ENCODE data around the gene ATAT1.
"Not testable (repeated sequence)": the region's sequence is repeated elsewhere in the genome, so short reads cannot be mapped to it uniquely, and the experiment has no call there.

The ATAT1 gene

GRCh38 chr6:30651143-30651542 is 24.5 kb downstream of the ATAT1 start:
- DNase-seq (ENCODE audit: low read depth, low spot score), result no peak

- DNase-seq (ENCODE audit: low read depth, low spot score), result no peak
Measured at GRCh38 chr6:30654798-30655742, 28.4 kb downstream of the ATAT1 start.

DNA sequence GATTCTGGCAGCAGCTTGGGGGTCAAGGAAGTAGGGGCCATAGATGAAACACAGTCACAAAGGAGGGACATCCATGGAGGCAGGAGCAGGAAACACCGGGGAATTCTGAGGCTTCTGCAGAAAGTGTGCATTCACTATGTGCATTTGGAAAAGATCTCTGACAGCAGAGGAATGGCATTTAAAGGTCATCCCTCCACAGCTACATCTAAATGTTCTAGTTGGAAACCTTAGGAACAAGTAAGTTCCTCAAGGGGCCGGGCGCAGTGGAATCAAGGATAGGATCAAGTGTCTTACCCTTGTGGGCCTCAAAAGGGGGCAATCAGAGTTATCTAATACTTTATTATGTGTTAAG is 29.0 kb downstream of the ATAT1 start:
- no peak for DNase-seq (ENCODE audit: low read depth, low spot score)

- DNase-seq (ENCODE audit: low read depth, low spot score), result no peak
Measured at GRCh38 chr6:30656513-30656912, 29.8 kb downstream of the ATAT1 start.

DNA sequence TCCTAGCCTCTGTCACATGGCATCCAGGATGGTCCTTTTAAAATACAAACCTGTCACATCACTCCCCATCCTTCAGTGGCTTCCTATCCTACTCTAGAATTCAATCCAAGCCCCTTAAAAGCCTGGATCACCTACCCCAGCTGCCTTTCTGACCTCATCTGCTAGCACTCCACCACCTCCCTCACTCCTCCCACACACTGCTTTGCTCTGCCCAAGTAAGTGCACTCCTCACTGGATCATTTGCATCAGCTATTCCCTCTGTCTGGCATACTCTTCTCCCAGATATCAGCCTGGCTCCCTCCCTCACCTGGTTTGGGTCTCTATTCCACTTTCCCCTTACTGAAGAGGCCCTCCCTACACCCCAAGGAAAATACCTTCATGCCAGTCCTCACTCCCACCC is 30.8 kb downstream of the ATAT1 start:
- DNase-seq (ENCODE audit: low read depth, low spot score), result no peak

- not testable (repeated sequence) for DNase-seq (ENCODE audit: low read depth, low spot score)
Measured at GRCh38 chr6:30657922-30658321, 31.2 kb downstream of the ATAT1 start.

GRCh38 chr6:30664994-30665767 is 38.5 kb downstream of the ATAT1 start:
- DNase-seq (ENCODE audit: low read depth, low spot score), result no peak

DNA sequence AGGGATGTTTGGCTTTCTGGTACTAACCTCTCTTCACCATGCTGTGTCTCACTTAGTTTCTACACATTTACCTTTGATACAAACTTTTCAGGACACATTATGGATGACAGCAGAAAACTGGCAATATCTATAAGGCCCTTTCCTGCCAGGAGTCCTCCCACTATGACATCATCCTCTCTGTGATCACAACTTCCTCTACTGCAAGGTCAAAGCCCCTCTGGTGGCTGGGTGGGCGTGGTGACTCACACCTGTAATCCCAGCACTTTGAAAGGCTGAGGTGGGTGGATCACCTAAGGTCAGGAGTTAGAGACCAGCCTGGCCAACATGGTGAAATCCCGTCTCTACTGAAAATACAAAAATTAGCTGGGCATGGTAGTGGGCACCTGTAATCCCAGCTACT is 39.6 kb downstream of the ATAT1 start:
- DNase-seq (ENCODE audit: low read depth, low spot score), result not testable (repeated sequence)

- no peak for DNase-seq (ENCODE audit: low read depth, low spot score)
Measured at GRCh38 chr6:30670760-30671527, 44.3 kb downstream of the ATAT1 start.

DNA sequence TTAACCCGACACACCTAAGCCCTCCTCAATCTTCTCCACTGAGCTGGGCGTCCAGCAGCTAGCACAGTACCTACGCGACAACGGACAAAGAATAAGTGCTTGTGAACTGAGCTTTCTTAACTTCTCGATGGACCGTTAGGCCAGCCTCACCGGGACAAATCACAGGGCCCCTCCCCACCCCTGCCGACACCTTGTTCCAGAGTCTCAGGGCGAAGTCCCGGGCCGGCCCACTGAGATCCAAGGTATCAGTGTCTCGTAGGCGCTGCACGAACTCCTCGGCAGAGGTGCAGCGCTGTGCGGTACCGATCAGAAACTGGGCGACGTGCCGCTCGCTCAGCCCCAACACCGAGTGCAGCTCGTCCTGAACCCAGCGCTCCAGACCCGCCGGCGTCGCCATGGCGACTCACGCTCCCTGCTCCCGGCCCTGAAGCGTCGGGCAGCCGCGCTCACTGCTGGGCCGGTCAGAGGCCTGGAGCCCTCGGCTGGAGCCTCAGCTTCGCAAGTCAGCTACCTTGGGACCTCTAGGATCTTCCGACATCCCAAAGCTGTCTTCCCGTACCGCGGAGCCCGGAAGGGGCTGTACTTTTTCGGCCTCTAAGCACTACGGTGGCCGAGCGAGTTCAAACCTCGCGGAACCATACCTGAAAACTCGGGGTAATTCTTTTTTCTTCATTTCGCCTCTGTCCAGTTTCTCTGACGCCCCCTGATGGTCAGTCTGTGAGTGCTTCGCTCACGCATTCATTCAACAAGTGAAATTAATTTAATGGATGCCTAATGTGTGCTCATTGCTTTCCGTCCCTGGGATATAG is 46.0 kb downstream of the ATAT1 start, which contains the start of gene DHX16:
TSS of gene DHX16 (minus strand) at position 562 of the 809 bp plus-strand sequence. CDS start at position 397, 165 bp downstream.
- peak; percentile 88 for DNase-seq (ENCODE audit: low read depth, low spot score)

DNA sequence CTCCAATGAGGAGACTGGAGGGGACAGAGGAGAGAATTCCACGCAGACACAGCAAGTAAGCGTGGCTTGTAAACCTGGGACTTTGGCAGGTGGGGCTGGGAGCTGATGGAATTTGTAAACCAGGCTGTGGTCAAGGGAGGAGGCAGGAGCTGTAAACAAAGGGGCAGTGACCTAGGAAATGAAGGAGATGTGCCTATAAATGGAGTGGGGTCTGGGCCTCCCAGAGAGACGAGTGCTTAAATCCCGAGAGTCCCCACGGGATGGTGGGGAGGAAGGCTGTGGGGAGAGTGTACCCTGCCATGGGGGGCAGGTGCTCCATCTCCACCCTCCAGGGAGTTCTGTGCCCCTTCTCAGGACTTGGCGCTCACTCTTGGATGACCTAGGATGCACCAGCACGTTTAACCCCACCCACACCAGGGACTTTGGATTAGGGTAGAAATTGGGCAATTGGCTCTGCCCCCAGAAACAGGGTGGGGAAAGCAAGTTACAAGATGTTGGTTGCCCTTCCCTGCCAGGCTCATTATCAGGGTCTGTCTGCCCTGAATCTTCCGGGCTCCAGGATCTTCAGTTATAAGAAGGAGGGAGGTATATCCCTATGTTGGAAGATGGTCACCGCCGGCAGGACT is 50.1 kb downstream of the ATAT1 start:
- no peak for DNase-seq (ENCODE audit: low read depth, low spot score)

DNA sequence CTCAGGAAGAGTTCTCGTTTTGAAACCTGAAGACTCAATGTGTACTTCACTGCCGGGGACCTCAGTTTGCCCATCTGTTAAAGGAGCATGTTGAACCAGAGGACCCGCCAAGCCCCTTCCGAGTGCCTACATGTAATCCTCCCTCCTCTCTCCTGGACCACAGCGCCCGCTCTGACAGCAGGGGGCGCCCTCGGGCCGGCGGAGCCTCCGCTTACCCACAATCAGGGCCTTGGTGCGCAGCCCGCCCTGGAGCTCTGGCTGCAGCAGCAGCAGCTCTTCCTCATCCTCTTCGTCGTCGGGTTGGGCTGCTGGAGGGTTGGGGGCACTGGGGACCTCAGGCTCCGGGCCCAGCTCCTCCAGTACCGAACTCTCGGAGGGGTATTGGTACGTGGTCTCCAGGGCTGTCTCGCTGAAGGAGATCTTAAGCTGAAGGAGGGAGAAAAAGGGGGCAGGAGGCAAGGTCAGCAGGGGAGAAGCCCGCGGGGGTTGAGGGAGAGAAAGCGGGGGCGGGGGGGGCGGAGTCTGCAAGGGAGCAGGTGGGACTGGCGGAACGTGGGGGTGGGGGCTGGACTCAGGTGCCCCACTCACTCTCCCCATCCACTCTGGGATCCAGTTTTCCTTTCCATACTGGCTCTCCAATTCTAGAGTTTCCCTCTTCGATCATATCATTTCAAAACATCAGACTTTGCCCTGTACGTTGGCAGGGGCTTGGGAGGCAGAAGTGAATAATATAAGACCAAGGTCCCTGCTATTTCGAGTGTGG is 52.5 kb downstream of the ATAT1 start:
- DNase-seq (ENCODE audit: low read depth, low spot score), result peak; percentile 49

DNA sequence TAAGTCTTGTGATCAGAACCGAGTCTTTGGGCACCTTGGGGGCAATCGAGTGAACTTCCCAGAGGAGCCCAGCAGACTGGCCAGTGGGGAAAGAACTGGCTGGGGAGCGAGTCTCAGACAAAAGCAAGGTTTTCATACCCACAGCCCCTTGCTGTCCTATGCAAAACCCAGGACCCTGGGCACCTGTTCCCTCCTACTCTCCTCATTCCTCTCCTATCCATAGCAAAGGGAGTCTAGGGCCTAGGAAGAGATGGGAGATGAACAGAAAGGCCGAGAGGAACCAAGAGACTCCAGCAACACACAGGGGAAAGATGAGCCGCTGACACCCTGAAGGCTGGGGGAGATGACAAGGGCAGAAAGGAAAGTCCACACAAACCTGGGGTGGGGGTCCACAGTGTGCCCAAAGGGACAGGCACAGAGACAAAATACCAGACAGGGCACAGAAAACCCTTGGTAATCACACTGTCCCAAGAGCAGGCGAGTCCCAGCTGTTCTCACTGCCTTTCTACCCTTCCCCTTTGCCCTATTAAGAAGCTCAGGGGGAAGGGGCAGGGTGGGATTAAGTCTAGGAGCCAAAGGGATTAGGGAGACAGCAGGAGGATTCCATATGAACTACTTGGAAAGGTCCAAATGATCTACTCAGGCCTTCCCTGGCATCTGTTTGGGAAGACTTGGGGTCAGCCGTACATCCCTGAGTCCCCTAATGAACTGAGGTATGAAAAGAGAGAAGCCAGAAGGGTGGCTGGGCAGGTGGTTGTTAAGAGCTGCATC is 53.3 kb downstream of the ATAT1 start:
- no peak for DNase-seq (ENCODE audit: low read depth, low spot score)

DNA sequence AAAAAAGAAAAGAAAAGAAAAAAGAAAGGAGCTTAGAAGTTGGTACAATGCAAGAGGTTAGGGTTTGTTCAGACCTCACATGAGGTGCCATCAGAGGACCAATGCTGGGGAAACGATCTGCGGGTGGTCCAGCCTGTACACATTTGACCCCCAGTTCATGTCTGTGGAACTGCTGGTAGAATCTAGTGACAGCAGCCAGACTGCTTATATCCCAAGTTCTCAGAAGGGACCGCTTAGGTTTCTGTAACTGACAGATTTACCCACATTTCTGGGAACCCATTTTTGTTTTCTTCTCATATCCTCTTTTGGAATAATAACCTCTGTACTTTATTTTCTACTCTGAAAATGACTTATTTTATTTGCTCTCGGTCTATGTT is 55.1 kb downstream of the ATAT1 start:
- DNase-seq (ENCODE audit: low read depth, low spot score), result no peak

DNA sequence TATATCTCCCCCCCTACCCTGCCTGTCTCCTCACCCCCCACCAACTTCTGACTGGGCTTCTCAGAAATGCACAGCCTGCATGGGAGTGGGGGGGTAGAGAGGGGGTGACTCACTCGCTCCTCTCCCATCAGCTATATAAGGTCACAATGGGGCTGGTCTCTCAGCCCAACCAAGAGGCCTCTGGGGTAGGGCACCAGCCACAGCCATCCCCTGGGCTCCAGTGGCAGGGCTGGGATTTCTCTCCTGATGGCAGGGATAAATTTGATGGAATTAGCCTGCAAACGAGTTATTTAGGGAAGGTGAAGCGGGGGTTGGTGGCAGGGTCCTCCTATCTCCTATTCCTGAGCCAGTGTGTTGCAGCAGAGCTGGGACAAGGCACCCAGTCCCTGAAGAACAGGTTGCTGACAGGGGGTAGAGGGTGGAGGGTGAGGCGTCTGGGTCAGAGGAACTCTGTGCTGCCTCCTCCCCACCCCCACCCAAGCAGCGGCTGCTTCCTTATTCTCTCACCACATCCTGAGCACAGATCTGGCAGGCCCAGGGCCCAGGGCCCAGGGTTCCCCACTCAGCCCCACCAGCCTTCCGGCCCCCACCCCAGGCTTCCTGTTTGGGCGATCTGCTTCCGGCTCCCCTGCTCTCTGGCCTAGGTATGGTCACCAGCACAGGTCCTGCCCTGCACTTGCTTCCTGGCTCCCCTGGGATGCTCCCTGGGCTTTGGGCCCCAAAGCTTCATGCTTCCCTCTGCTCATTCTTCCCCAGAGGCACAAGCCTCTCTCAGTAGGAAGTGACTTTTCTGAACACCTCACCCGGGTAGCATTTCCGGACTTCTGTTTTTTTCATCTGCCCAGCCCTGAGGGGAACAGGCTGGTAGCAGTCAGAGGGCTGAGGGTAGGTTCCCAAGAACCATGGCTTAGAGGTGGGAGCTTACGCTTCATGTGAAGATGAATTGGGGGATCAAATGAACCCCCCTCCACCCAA is 55.8 kb downstream of the ATAT1 start:
- peak; percentile 73 for DNase-seq (ENCODE audit: low read depth, low spot score)

GRCh38 chr6:30683183-30683979 is 56.7 kb downstream of the ATAT1 start:
- DNase-seq (ENCODE audit: low read depth, low spot score), result no peak

DNA sequence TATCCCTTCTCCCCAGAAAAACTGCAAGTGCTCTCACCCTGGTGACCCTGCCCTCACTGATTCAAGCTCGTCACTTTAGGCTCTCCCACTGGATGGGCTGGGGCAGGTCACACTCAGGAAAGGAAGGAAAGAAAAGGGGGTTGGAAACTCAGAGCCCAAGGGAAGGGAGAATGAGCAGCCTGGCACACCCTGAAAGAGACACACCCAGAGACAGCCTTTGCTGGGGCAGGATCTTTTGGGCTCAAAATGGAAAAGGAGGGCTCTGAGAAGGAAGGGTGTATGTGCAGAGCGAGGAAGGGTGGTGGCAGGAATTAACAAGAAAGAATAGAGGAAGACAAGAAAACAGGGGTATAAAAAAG is 57.3 kb downstream of the ATAT1 start:
- no peak for DNase-seq (ENCODE audit: low read depth, low spot score)
